Melanocyte of skin (primary cell): Measurements from ENCODE around the gene NPFF. TPM values are rescaled to one million over a fixed set of nuclear protein-coding genes. Genes with fewer than 3 reads are reported as not detected.

Experiments used
- small RNA-seq, 2 donors: library from RNA; depleted of rRNA; stranded (forward); fragments of <200 nt; gene quantifications; one replicate each; pipeline ENCODE3, GENCODE V24; 2012
- total RNA-seq, 2 donors: library from RNA; depleted of rRNA; stranded (reverse); fragments of >200 nt; gene quantifications; 2 replicates each; pipeline ENCODE4 v1.2.3, GENCODE V29; 2012

Gene NPFF, protein sequence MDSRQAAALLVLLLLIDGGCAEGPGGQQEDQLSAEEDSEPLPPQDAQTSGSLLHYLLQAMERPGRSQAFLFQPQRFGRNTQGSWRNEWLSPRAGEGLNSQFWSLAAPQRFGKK
- not detected for total RNA-seq

DNA sequence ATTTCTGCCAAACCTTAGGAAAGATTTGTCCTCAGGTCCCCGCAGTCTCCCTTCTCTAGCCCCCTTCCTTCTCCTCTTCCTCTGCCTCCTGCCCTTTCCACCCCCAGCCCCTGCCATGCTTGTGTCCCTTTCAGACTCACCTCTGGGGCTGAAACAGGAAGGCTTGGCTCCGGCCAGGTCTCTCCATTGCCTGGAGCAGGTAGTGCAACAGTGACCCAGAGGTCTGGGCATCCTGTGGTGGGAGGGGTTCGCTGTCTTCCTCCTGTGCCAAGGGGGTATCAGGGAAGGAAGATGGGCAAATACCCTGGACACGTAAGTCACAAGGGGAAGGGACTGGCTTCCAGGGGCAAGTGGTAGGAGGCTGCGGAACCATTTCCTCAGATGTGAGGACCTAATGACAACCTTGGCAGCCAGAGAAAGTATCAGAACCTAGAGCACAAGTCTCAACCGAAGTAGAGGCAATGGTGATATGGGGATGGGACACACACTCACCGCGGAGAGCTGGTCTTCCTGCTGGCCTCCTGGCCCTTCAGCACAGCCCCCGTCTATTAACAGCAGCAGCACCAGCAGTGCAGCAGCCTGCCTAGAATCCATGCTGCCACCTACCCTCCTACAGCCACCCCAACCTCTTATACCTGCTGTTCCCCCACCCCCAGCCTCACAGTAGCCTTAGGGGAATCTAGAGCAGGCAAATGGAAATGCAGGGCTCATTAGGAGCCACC is at the start of gene NPFF:
Gene NPFF, minus strand, starts transcription at position 604 of the 722 bp plus-strand sequence. Its CDS starts 10 bp downstream, at position 594.

DNA sequence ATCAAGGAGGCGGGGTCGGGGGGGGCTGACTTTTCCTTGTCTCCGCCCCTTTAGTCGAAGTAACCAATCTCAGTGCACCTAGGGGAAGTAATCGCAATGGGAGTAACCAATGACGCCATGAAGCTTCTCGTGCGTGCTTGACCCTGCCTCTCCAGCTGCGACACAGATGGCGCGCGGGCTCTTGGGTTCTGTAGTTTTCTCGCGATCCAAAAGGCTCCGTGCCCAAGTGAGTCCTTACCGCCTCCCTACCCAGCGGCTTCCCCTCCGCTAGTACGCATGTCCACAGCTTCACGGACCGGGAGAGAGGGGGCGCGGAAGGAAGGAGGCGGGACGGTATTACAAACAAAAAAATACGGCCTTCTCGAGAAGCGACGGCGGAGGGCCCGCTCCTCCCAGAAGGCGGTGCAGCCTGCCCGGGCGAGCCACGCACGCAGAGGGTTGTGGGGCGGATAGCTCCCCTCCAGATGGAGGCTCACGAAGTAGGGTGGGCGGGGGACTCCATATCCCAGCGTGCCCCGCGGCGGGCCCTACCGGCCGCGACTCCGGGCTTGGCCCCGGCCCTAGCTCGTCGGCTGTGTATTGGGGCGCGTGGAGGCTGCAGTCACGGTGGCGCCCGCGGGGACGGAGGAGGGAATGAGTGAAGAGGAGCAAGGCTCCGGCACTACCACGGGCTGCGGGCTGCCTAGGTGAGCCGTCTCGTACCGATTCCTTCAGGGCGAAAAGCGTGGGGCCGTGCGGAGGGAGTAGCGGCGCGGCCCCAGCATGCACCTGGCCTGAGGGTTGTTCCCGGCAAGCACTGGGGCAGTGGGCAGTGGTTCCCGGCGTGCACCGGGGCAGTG is 6.3 kb downstream of the NPFF start, which contains the start of gene TARBP2:
Gene TARBP2, plus strand, starts transcription at position 508 of the 839 bp plus-strand sequence. Its CDS starts 126 bp downstream, at position 634.

GRCh38 chr12:53499266-53500141 is 7.8 kb downstream of the NPFF start, which contains the start of gene MAP3K12:
MAP3K12 (minus strand) TSS chr12:53499458; CDS start chr12:53487391, 12,067 bp downstream.

Small RNAs within 50 kb of the gene (small RNA-seq; reads per million reads assigned to genes)
- 0 reads per million in 2 donors for gene AC023509.3

Other genes starting within 250 kb of the NPFF start
- gene ESPL1, start 239.2 kb downstream of the NPFF start, total RNA-seq: 10 to 100 TPM; 10.3 to 21.6 TPM
- gene PFDN5, start 211.9 kb downstream of the NPFF start, total RNA-seq: 100 to 1,000 TPM; 174 to 245 TPM
- 10 to 100 TPM; 36.5 to 48.6 TPM for gene MYG1, start 207.8 kb downstream of the NPFF start, total RNA-seq
- 10 to 100 TPM; 48.9 to 57.6 TPM for gene AAAS, start 185.9 kb downstream of the NPFF start, total RNA-seq
- not detected for gene SP7, start 171.1 kb downstream of the NPFF start, total RNA-seq
- gene SP1, start 127.3 kb downstream of the NPFF start, total RNA-seq: 10 to 100 TPM; 46.1 to 47.3 TPM
- gene AMHR2, start 83.6 kb downstream of the NPFF start, total RNA-seq: not detected
- gene PRR13, start 65.8 kb downstream of the NPFF start, total RNA-seq: 10 to 100 TPM; 65.7 to 88.9 TPM
- 100 to 1,000 TPM; 144 to 235 TPM for gene PCBP2, start 55.4 kb downstream of the NPFF start, total RNA-seq
- gene MAP3K12, start 8.0 kb downstream of the NPFF start, total RNA-seq: 10 to 100 TPM; 42.0 to 45.0 TPM
- gene TARBP2, start 6.2 kb downstream of the NPFF start, total RNA-seq: 10 to 100 TPM; 56.8 to 79.3 TPM
- 10 to 100 TPM in 1 of 2 donors, 1 to 10 TPM in 1; 9.3 to 11.7 TPM for gene ATF7, start 118.9 kb upstream of the NPFF start, total RNA-seq
- gene ATP5MC2, start 168.6 kb upstream of the NPFF start, total RNA-seq: 100 to 1,000 TPM; 107 to 132 TPM
- gene CALCOCO1, start 220.0 kb upstream of the NPFF start, total RNA-seq: 10 to 100 TPM; 29.3 to 49.6 TPM
- gene CISTR, start 244.5 kb upstream of the NPFF start, total RNA-seq: not detected